H1 (cell line): ENCODE data around the gene CELF1. TPM values are rescaled to one million over a fixed set of nuclear protein-coding genes. Genes with fewer than 3 reads are reported as not detected.

ENCODE experiments used
- CTCF ChIA-PET: fragments of 300-600 bp; sonication (Branson Sonifier 250); formaldehyde crosslinking; loops from one replicate; lab custom pipeline; 2021; ENCODE audit not compliant: partially characterized antibody; lab: Charles Lee
- POLR2A ChIA-PET: fragments of 300-600 bp; sonication (Branson Sonifier 250); formaldehyde crosslinking; loops from one replicate; lab custom pipeline; 2021; ENCODE audit warnings: inconsistent platforms; ENCODE audit not compliant: partially characterized antibody; lab: Charles Lee
- DNase-seq, 2 experiments: peaks; one replicate each; pipeline versions ENCODE4 v3.0.0 to v3.0.0-alpha.2; 2010 to 2022; ENCODE audit warnings: low spot score in 2 of 2, low read depth in 1 of 2, mixed read lengths in 1 of 2
- FAIRE-seq: peaks from 2 replicates; lab custom pipeline; 2011; peaks lifted over from hg19 to GRCh38; lab: Jason Lieb, UNC
- H2AFZ ChIP-seq: 2 replicates; pipeline ENCODE4 v1.8.1; 2012; ENCODE audit warnings: low read length, inconsistent platforms
- H2AK5ac ChIP-seq: 2 replicates; pipeline ENCODE4 v1.6.1; 2013; ENCODE audit warnings: low read depth, low read length
- H2BK120ac ChIP-seq: replicated peaks from 2 replicates; pipeline ENCODE3; 2013; ENCODE audit warnings: low read depth, low read length, inconsistent platforms
- H2BK12ac ChIP-seq: 2 replicates; pipeline ENCODE4 v1.6.1; 2013; ENCODE audit warnings: low read depth, low read length
- H2BK15ac ChIP-seq: 2 replicates; pipeline ENCODE4 v1.6.1; 2013; ENCODE audit warnings: low read length
- H2BK20ac ChIP-seq: 2 replicates; pipeline ENCODE4 v1.6.1; 2013; ENCODE audit warnings: low read length
- H2BK5ac ChIP-seq: 2 replicates; pipeline ENCODE4 v1.6.1; 2013; ENCODE audit warnings: low read depth, low read length
- H3K14ac ChIP-seq: 2 replicates; pipeline ENCODE4 v1.6.1; 2013; ENCODE audit warnings: inconsistent platforms; ENCODE audit not compliant: insufficient read length
- H3K18ac ChIP-seq: 2 replicates; pipeline ENCODE4 v1.6.1; 2013; ENCODE audit warnings: low read length; ENCODE audit errors: extremely low read depth
- H3K23ac ChIP-seq: 2 replicates; pipeline ENCODE4 v1.6.1; 2013; ENCODE audit warnings: inconsistent platforms; ENCODE audit not compliant: insufficient read length
- H3K23me2 ChIP-seq: 2 replicates; pipeline ENCODE4 v1.6.1; 2013; ENCODE audit warnings: low read depth, low read length
- H3K27ac ChIP-seq: 2 replicates; pipeline ENCODE4 v1.6.1; 2011; ENCODE audit warnings: low read depth, low read length, inconsistent platforms
- H3K27me3 ChIP-seq, 4 experiments: replicated peaks in 1 of 4; 1 replicate in 1 of 4; 2 replicates in 3 of 4; pipeline versions ENCODE4 v1.6.1 to v1.8.1; 2011 to 2013; ENCODE audit warnings: low read length in 3 of 4, mild to moderate bottlenecking in 3 of 4, inconsistent platforms in 2 of 4, mixed read lengths in 2 of 4, moderate library complexity in 1 of 4; ENCODE audit not compliant: control insufficient read depth in 3 of 4, insufficient read depth in 3 of 4; ENCODE audit errors: extremely low read depth in 1 of 4
- H3K36me3 ChIP-seq, 4 experiments: 2 replicates each; pipeline versions ENCODE4 v1.6.1 to v1.8.1; 2011 to 2013; ENCODE audit warnings: mild to moderate bottlenecking in 4 of 4, low read length in 3 of 4, moderate library complexity in 2 of 4, control low read depth in 1 of 4, inconsistent platforms in 1 of 4; ENCODE audit not compliant: insufficient read depth in 4 of 4, control insufficient read depth in 2 of 4
- H3K4ac ChIP-seq: replicated peaks from 2 replicates; pipeline ENCODE3; 2013; ENCODE audit warnings: low read length, low read depth, mixed read lengths, inconsistent platforms; ENCODE audit not compliant: insufficient read length
- H3K4me1 ChIP-seq, 4 experiments: replicated peaks in 1 of 4; 1 replicate in 1 of 4; 2 replicates in 3 of 4; pipeline versions ENCODE4 v1.6.1 to v1.8.1; 2011 to 2013; ENCODE audit warnings: low read length in 3 of 4, inconsistent platforms in 2 of 4, mixed read lengths in 1 of 4; ENCODE audit not compliant: insufficient read depth in 4 of 4, control insufficient read depth in 3 of 4
- H3K4me2 ChIP-seq, 2 experiments: 2 replicates each; pipeline versions ENCODE4 v1.6.1 to v1.8.1; 2011 to 2013; ENCODE audit warnings: low read depth in 2 of 2, low read length in 2 of 2, control low read depth in 1 of 2, inconsistent platforms in 1 of 2, mild to moderate bottlenecking in 1 of 2; ENCODE audit not compliant: insufficient read depth in 1 of 2
- H3K4me3 ChIP-seq, 4 experiments: fragments of 200-600, 300-600 bp in 1 of 4; sonication (generic), shearing (Covaris generic), sonication (Bioruptor Twin) in 1 of 4; 2 replicates each; pipeline versions ENCODE4 v1.5.1 to v1.8.1; 2011 to 2016; ENCODE audit warnings: low read length in 4 of 4, low read depth in 3 of 4, control low read depth in 2 of 4, inconsistent platforms in 2 of 4, mild to moderate bottlenecking in 2 of 4, mixed read lengths in 1 of 4, moderate library complexity in 1 of 4; ENCODE audit not compliant: insufficient read depth in 2 of 4; ENCODE audit errors: extremely low read depth in 1 of 4
- H3K56ac ChIP-seq: replicated peaks from 2 replicates; pipeline ENCODE3; 2013; ENCODE audit warnings: low read depth, mild to moderate bottlenecking, mixed read lengths, low read length, inconsistent platforms; ENCODE audit not compliant: insufficient read length
- H3K79me1 ChIP-seq: 2 replicates; pipeline ENCODE4 v1.6.1; 2013; ENCODE audit warnings: low read depth, low read length, control low read depth
- H3K79me2 ChIP-seq, 2 experiments: 2 replicates each; pipeline versions ENCODE4 v1.6.1 to v1.8.1; 2012 to 2013; ENCODE audit warnings: low read length in 2 of 2, mild to moderate bottlenecking in 2 of 2, inconsistent platforms in 1 of 2; ENCODE audit not compliant: insufficient read depth in 2 of 2, control insufficient read depth in 1 of 2
- H3K9ac ChIP-seq, 4 experiments: replicated peaks in 1 of 4; 1 replicate in 1 of 4; 2 replicates in 3 of 4; pipeline versions ENCODE4 v1.6.1 to v1.8.1; 2011 to 2013; ENCODE audit warnings: low read depth in 3 of 4, low read length in 3 of 4, control low read depth in 2 of 4, mild to moderate bottlenecking in 2 of 4, moderate library complexity in 2 of 4, inconsistent platforms in 1 of 4; ENCODE audit errors: extremely low read depth in 1 of 4
- H3K9me3 ChIP-seq, 2 experiments: 2 replicates each; pipeline versions ENCODE4 v1.6.1 to v1.8.1; 2012 to 2013; ENCODE audit warnings: mild to moderate bottlenecking in 2 of 2, moderate library complexity in 2 of 2, control low read depth in 1 of 2, inconsistent platforms in 1 of 2, low read depth in 1 of 2, low read length in 1 of 2, mixed read lengths in 1 of 2; ENCODE audit not compliant: insufficient read depth in 2 of 2
- H4K20me1 ChIP-seq, 2 experiments: replicated peaks in 1 of 2; 2 replicates each; pipeline versions ENCODE3 to v1.8.1; 2011 to 2013; ENCODE audit warnings: inconsistent platforms in 2 of 2, low read length in 2 of 2, mild to moderate bottlenecking in 1 of 2; ENCODE audit not compliant: insufficient read depth in 2 of 2, control insufficient read depth in 1 of 2
- H4K5ac ChIP-seq: 2 replicates; pipeline ENCODE4 v1.6.1; 2013; ENCODE audit warnings: low read length, low read depth, mixed read lengths, inconsistent platforms; ENCODE audit not compliant: insufficient read length
- H4K8ac ChIP-seq: 2 replicates; pipeline ENCODE4 v1.8.0; 2013; ENCODE audit warnings: mild to moderate bottlenecking, moderate library complexity, low read length, inconsistent platforms; ENCODE audit not compliant: insufficient read depth; ENCODE audit errors: extremely low read depth
- H4K91ac ChIP-seq: replicated peaks from 2 replicates; pipeline ENCODE3; 2013; ENCODE audit warnings: low read length, mixed read lengths, inconsistent platforms; ENCODE audit not compliant: insufficient read length
- JUND ChIP-seq: IDR thresholded peaks from 2 replicates; pipeline ENCODE4 v1.6.1; 2011; ENCODE audit warnings: mild to moderate bottlenecking, improper control_type of control experiment, low read length
- TEAD4 ChIP-seq: IDR thresholded peaks from 2 replicates; pipeline ENCODE4 v1.6.1; 2012; ENCODE audit warnings: low read depth, low read length, inconsistent platforms, mixed read lengths
- WGBS, 2 experiments: shearing (Covaris generic) in 1 of 2; methylation state at CpG; one replicate each; pipeline versions ENCODE4 v1.1.6 to v1.1.7; 2013 to 2015; ENCODE audit warnings: low lambda C conversion rate in 2 of 2, mixed read lengths in 2 of 2, inconsistent platforms in 1 of 2, low coverage in 1 of 2, missing lambda C conversion rate in 1 of 2; ENCODE audit not compliant: insufficient replicate concordance in 2 of 2, insufficient coverage in 1 of 2, insufficient read length in 1 of 2; ENCODE audit errors: extremely low coverage in 1 of 2, missing lambda C conversion rate in 1 of 2; 5-methylcytosine and 5-hydroxymethylcytosine counted together
- polyA plus RNA-seq, 7 experiments: library from polyadenylated mRNA; depleted of rRNA in 3 of 7; stranded (reverse) in 5 of 7; unstranded in 2 of 7; fragments of >200 nt in 5 of 7; fragments of 200-250 nt in 2 of 7; gene quantifications; 1 replicate in 5 of 7; 2 replicates in 1 of 7; 4 replicates in 1 of 7; pipeline versions ENCODE4 v1.2.1 to v1.2.3, GENCODE V29; 2011 to 2013; ENCODE audit warnings: missing spikeins in 2 of 7, mixed read lengths in 2 of 7
- total RNA-seq: library from RNA; stranded (reverse); fragmentation: NEBNext Ultra II Directional; extraction: Animal tissue kit (Norgen Biotek cat#: 25700); gene quantifications from 2 replicates; pipeline ENCODE4 v1.2.1, GENCODE V29; 2021

CELF1 gene
- total and polyA plus RNA-seq, 2 of the 8 experiments (the other 6 are each of a cell fraction or from before 2014, with no cell fraction given) = 131 to 197 TPM

DNA sequence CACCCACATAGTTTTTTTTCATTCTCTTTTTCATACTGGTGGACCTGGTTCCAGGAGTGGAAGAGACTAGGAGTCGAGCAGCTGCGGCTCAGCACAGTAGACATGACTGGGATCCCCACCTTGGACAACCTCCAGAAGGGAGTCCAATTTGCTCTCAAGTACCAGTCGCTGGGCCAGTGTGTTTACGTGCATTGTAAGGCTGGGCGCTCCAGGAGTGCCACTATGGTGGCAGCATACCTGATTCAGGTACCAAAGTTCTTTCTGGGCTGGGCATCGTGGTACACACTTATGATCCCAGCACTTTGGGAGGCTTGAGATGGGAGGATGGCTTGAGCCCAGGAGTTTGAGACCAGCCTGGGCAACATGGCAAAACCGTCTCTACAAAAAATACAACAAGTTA, 16.7 kb upstream of the CELF1 start:
- Histone ChIP-seq H2BK5ac (no peak overlapping the region), H3K27me3 (no peaks in the 10 kb centered on the region), H3K23me2 (peaks cover 3% of the 10 kb centered on the region; the same call in 1 of the 2 replicates), H3K4ac (no peak overlapping the region), H4K8ac (no peak overlapping the region), H3K56ac (no peak overlapping the region), H3K9me3 (no peaks in the 10 kb centered on the region), H2BK20ac (no peak overlapping the region), H4K20me1 (peaks cover 0 to 8% of the 10 kb centered on the region in 2 experiments), H4K5ac (no peak overlapping the region), H3K9ac (no peak overlapping the region), H2BK15ac (no peak overlapping the region), H3K4me1 (peaks cover 0 to 3% (median 1%) of the 10 kb centered on the region in 4 experiments; a peak in 1 of 7 replicates), H3K27ac (no peak overlapping the region), H3K79me2 (peaks cover 0 to 13% of the 10 kb centered on the region in 2 experiments; a peak in 2 of 4 replicates), H2BK120ac (no peak overlapping the region), H3K23ac (no peak overlapping the region), H3K79me1 (peaks cover 8% of the 10 kb centered on the region; the same call in 1 of the 2 replicates), H3K4me2 (no peak overlapping the region), H2BK12ac (no peak overlapping the region), H3K36me3 (peaks cover 11 to 38% (median 23%) of the 10 kb centered on the region in 4 experiments), H2AK5ac (no peak overlapping the region), H2AFZ (no peak overlapping the region), H4K91ac (no peak overlapping the region), H3K4me3 (no peak overlapping the region), H3K14ac (no peak overlapping the region), H3K18ac (no peak overlapping the region)
- DNase-seq (no peak), FAIRE-seq (no peak)
- TF ChIP-seq JUND (no peak), TEAD4 (no peak)
- POLR2A ChIA-PET = interaction anchor here (0.7 to 6.6 kb wide), 5 partner anchors 8 to 577 kb away, joined by 3 to 83 read pairs (median 3); partner anchors contain the start of genes CELF1, KBTBD4 and NDUFS3
- 97% methylated on average over 7 of the region's 7 CpGs; no CpG with 5 or more reads in 1 of the 2 experiments for WGBS, 2 experiments
- CTCF ChIA-PET = no interaction called here
